Naive B cell (primary cell): ENCODE measurements around the gene ADSL. TPM values are rescaled to one million over a fixed set of nuclear protein-coding genes. Genes with fewer than 3 reads are reported as not detected.
"Not testable (repeated sequence)": the region's sequence is repeated elsewhere in the genome, so short reads cannot be mapped to it uniquely, and the experiment has no call there.

ENCODE experiments used
- ATAC-seq, 2 donors: fragments of 150-1000 bp; cut with Tn5 transposase; 2 replicates each; pipeline ENCODE4 v1.10.0; 2021; ENCODE audit warnings: low read depth in 2 of 2, mild to moderate bottlenecking in 2 of 2, moderate library complexity in 2 of 2
- DNase-seq: peaks from one replicate; pipeline ENCODE4 v3.0.0; 2022
- H3K27ac Mint-ChIP-seq, 6 donors: one replicate each; pipeline ENCODE4 v1.8.0; 2020 to 2022; ENCODE audit warnings: mild to moderate bottlenecking in 6 of 6, mixed read lengths in 6 of 6, moderate library complexity in 5 of 6, inconsistent platforms in 2 of 6
- H3K27me3 Mint-ChIP-seq, 3 donors: one replicate each; pipeline ENCODE4 v1.8.0; 2021 to 2022; ENCODE audit warnings: mixed read lengths in 3 of 3, mild to moderate bottlenecking in 1 of 3
- H3K36me3 Mint-ChIP-seq, 2 donors: one replicate each; pipeline ENCODE4 v1.8.0; 2020 to 2022; ENCODE audit warnings: mixed read lengths in 2 of 2, inconsistent platforms in 1 of 2, mild to moderate bottlenecking in 1 of 2
- H3K4me1 Mint-ChIP-seq, 3 donors: one replicate each; pipeline ENCODE4 v1.8.0; 2020 to 2022; ENCODE audit warnings: mixed read lengths in 3 of 3, inconsistent platforms in 1 of 3, mild to moderate bottlenecking in 1 of 3, moderate library complexity in 1 of 3
- H3K4me3 Mint-ChIP-seq, 8 donors: one replicate each; pipeline ENCODE4 v1.8.0; 2020 to 2022; ENCODE audit warnings: mild to moderate bottlenecking in 8 of 8, mixed read lengths in 8 of 8, moderate library complexity in 8 of 8, inconsistent platforms in 2 of 8
- H3K9me3 Mint-ChIP-seq, 7 donors: one replicate each; pipeline ENCODE4 v1.8.0; 2020 to 2022; ENCODE audit warnings: mixed read lengths in 7 of 7, mild to moderate bottlenecking in 5 of 7, inconsistent platforms in 2 of 7, moderate library complexity in 1 of 7
- polyA plus RNA-seq, 6 donors: library from polyadenylated mRNA; unstranded; fragments of 300-500 nt; fragmentation: Illumina TruSeq; gene quantifications; one replicate each; pipeline ENCODE4 v1.2.3, GENCODE V29; 2021; ENCODE audit warnings: low read depth in 6 of 6

The ADSL gene
- polyA plus RNA-seq, 6 donors from 2014 or later = 44.4 to 73.3 (median 55.6) TPM

DNA sequence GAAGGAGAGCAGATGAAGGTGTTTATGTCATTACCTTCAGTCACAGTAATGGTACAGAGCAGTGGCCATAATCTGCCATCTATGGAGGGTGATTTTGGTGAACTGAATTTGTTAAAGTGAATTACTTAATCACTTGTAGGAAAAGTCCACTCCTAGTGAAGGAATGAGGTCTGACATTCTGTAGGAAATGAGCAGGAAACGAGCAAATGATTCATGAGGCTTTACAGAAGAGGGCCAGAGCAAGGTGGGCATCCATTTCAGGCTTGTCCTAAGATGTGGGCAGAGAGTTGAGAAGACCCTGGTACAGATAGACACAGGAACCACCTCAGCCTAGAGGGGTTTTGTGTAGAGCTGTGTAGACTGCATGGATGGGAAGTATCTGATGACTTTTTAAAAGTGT lies 18.1 kb downstream of the ADSL start:
- ATAC-seq (no peak), DNase-seq (no peak)
- Mint-ChIP-seq H3K4me3 (no peak overlapping the region), H3K9me3 (no peaks in the 10 kb centered on the region), H3K27ac (peak overlapping the region in 2 of 6 donors; percentile 19 to 26), H3K27me3 (no peaks in the 10 kb centered on the region), H3K36me3 (peaks cover 43 to 45% of the 10 kb centered on the region in 2 donors), H3K4me1 (peaks cover 0 to 7% (median 0%) of the 10 kb centered on the region in 3 donors)

- Mint-ChIP-seq H3K27me3 (no peaks in the 10 kb centered on the region), H3K4me3 (peak overlapping the region in 1 of 8 donors; percentile 71), H3K27ac (peak overlapping the region in 4 of 6 donors; percentile 1 to 76 (median 38)), H3K4me1 (peaks cover under 1 to 13% (median 1%) of the 10 kb centered on the region in 3 donors), H3K36me3 (peaks cover 42 to 45% of the 10 kb centered on the region in 2 donors), H3K9me3 (no peaks in the 10 kb centered on the region)
- DNase-seq (no peak), ATAC-seq (no peak)
These were observed 19.8 kb downstream of the ADSL start for GRCh38 chr22:40366068-40366467.

DNA sequence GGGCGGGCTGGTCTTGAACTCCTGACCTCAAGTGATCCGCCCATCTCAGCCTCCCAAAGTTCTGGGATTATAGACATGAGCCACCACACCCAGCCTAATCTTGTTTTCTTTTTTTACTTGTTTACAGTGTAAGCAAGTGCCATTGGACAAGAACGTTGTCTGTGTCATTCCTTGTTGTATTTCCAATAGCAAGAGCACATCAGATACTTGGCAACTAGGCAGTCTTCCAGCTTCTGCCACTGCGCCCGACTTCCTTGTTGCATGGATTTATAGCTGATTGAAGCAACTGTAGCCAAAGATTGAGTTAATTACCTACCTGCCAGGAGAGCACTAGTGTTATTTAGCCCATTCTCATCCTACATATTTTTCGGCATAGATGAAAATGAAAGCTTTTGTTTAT lies 21.0 kb downstream of the ADSL start:
- ATAC-seq (no peak), DNase-seq (no peak)
- Mint-ChIP-seq H3K27me3 (no peaks in the 10 kb centered on the region), H3K36me3 (peaks cover 29 to 35% of the 10 kb centered on the region in 2 donors), H3K27ac (peak overlapping the region in 1 of 6 donors; percentile 53), H3K4me1 (peaks cover 7 to 25% (median 10%) of the 10 kb centered on the region in 3 donors), H3K9me3 (no peaks in the 10 kb centered on the region), H3K4me3 (peak overlapping the region in 1 of 8 donors; percentile 74)

DNA sequence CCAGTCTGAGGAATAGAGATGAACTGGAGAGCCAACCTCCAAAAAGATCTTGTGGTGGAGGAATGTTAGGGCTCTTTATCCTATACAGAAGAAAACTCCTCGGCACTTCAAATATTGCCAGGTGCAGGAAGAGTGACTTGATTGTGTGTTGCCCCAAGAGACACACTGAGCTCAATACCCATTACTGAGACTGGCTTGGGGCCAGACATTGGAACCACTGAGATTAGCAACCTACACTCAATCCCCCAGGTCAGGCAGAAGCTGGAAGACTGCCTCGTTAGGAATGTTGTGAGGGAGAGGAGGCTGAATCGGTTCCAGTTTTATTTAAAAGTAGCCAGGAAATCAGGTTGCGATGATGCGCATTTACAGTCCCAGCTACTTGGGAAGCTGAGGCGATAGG lies 21.7 kb downstream of the ADSL start:
- H3K9me3 Mint-ChIP-seq = no peaks in the 10 kb centered on the region
- H3K27me3 Mint-ChIP-seq = no peaks in the 10 kb centered on the region
- peaks cover 11 to 32% (median 16%) of the 10 kb centered on the region in 3 donors for H3K4me1 Mint-ChIP-seq
- DNase-seq (no peak), ATAC-seq (no peak)
- peak overlapping the region in 2 of 6 donors; percentile 47 to 77 for H3K27ac Mint-ChIP-seq
- H3K36me3 Mint-ChIP-seq = peaks cover 23 to 28% of the 10 kb centered on the region in 2 donors
- H3K4me3 Mint-ChIP-seq = peak overlapping the region in 3 of 8 donors; percentile 20 to 74 (median 43)

GRCh38 chr22:40368836-40369235 lies 22.5 kb downstream of the ADSL start:
- H3K27ac Mint-ChIP-seq = peak overlapping the region in 2 of 6 donors; percentile 76
- peaks cover 23% of the 10 kb centered on the region in 2 donors for H3K36me3 Mint-ChIP-seq
- H3K4me1 Mint-ChIP-seq = peaks cover 15 to 38% (median 21%) of the 10 kb centered on the region in 3 donors
- H3K9me3 Mint-ChIP-seq = no peaks in the 10 kb centered on the region
- H3K27me3 Mint-ChIP-seq = no peaks in the 10 kb centered on the region
- ATAC-seq (no peak), DNase-seq (no peak)
- peak overlapping the region in 2 of 8 donors; percentile 74 to 77 for H3K4me3 Mint-ChIP-seq

GRCh38 chr22:40374567-40374966 lies 28.3 kb downstream of the ADSL start:
- Mint-ChIP-seq H3K36me3 (no peaks in the 10 kb centered on the region), H3K27me3 (no peaks in the 10 kb centered on the region), H3K4me3 (peak overlapping the region in 4 of 8 donors; percentile 20 to 47 (median 26)), H3K27ac (peak overlapping the region in 1 of 6 donors; percentile 15), H3K9me3 (no peaks in the 10 kb centered on the region), H3K4me1 (peaks cover 49 to 85% (median 61%) of the 10 kb centered on the region in 3 donors)
- DNase-seq = no peak
- ATAC-seq = no peak

DNA sequence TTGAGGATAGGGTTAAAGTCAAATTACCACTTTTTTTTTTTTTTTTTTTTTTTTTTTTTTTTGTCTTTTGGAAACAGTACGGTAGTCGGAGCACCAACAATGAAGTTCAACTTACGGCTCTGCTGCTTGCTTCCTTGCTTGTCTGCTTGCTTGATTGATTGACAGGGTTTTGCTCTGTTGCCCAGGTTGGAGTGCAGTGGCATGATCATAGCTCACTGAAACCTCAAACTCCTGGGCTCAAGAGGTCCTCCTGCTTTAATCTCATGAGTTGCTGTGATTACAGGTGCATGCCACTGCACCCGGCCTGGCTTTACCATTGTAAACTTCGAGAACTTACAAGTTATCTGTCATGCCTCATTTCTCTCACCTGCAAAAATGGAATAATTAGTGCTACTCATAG lies 29.8 kb downstream of the ADSL start:
- Mint-ChIP-seq H3K9me3 (no peaks in the 10 kb centered on the region), H3K27me3 (no peaks in the 10 kb centered on the region), H3K27ac (peak overlapping the region; percentile 37 to 95 (median 68)), H3K4me1 (peaks cover 49 to 84% (median 64%) of the 10 kb centered on the region in 3 donors), H3K4me3 (peak overlapping the region; percentile 52 to 85 (median 68)), H3K36me3 (no peaks in the 10 kb centered on the region)
- DNase-seq (no peak), ATAC-seq (peak; percentile 84)

DNA sequence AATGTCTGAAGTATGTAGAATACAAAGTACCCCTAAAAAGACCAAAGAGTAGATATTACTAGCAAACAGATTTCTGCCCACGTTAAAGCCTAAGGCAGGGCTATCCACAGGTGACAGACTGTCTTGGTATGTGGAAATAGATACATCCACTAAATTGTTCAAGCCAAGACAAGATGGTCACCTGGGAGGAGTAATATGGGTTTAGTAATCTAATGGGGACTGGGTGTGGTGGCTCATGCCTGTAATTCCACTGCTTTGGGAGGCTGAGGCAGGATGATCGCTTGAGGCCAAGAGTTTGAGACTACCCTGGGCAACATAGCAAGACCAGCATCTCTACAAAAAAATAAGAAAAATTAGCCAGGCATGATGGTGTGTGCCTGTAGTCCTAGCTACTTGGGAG lies 31.6 kb downstream of the ADSL start:
- peaks cover 52 to 81% (median 62%) of the 10 kb centered on the region in 3 donors for H3K4me1 Mint-ChIP-seq
- no peak for ATAC-seq
- no peaks in the 10 kb centered on the region for H3K9me3 Mint-ChIP-seq
- H3K36me3 Mint-ChIP-seq = peaks cover 0 to 6% of the 10 kb centered on the region in 2 donors
- H3K27ac Mint-ChIP-seq = peak overlapping the region; percentile 31 to 98 (median 84)
- H3K27me3 Mint-ChIP-seq = no peaks in the 10 kb centered on the region
- DNase-seq = no peak
- peak overlapping the region in 3 of 8 donors; percentile 44 to 88 (median 44) for H3K4me3 Mint-ChIP-seq

DNA sequence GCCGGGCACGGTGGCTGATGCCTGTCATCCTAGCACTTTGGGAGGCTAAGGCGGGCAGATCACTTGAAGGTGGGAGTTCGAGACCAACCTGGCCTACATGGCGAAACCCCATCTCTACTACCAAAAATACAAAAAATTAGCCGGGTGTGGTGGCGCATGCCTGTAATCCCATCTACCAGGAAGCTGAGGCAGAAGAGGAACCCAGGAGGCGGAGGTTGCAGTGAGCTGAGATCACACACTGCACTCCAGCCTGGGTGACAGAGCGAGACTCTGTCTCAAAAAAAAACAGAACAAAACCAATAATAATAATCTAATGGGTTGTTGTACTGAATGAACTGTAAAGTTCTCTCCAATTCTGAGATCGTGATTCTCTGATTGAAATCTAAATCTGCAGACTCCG lies 32.1 kb downstream of the ADSL start:
- H3K36me3 Mint-ChIP-seq, H3K9me3 Mint-ChIP-seq, H3K27me3 Mint-ChIP-seq, DNase-seq: not testable (repeated sequence)
- H3K4me3 Mint-ChIP-seq = peak overlapping the region in 6 of 8 donors; percentile 13 to 88 (median 46)
- peaks cover 53 to 81% (median 62%) of the 10 kb centered on the region in 3 donors for H3K4me1 Mint-ChIP-seq
- ATAC-seq = peak; percentile 37 to 62
- peak overlapping the region in 5 of 6 donors; percentile 58 to 98 (median 86) for H3K27ac Mint-ChIP-seq

GRCh38 chr22:40381461-40381860 lies 35.2 kb downstream of the ADSL start:
- Mint-ChIP-seq H3K27ac (peak overlapping the region in 2 of 6 donors; percentile 57 to 86), H3K9me3 (no peaks in the 10 kb centered on the region), H3K36me3 (peaks cover 0 to 6% of the 10 kb centered on the region in 2 donors), H3K4me3 (no peak overlapping the region), H3K27me3 (no peaks in the 10 kb centered on the region), H3K4me1 (peaks cover 60 to 83% (median 72%) of the 10 kb centered on the region in 3 donors)
- no peak for DNase-seq
- no peak for ATAC-seq

- DNase-seq (no peak), ATAC-seq (no peak)
- Mint-ChIP-seq H3K27ac (peak overlapping the region; percentile 0 to 94 (median 90)), H3K36me3 (peaks cover 4 to 14% of the 10 kb centered on the region in 2 donors), H3K9me3 (no peaks in the 10 kb centered on the region), H3K4me1 (peaks cover 63 to 80% (median 69%) of the 10 kb centered on the region in 3 donors), H3K4me3 (peak overlapping the region in 5 of 8 donors; percentile 23 to 57 (median 44)), H3K27me3 (no peaks in the 10 kb centered on the region)
These were observed 37.6 kb downstream of the ADSL start for GRCh38 chr22:40383905-40384304.

- peak; percentile 69 for DNase-seq
- H3K36me3 Mint-ChIP-seq = peaks cover 8 to 16% of the 10 kb centered on the region in 2 donors
- H3K4me3 Mint-ChIP-seq = peak overlapping the region; percentile 67 to 92 (median 88)
- peak overlapping the region; percentile 86 to 97 (median 94) for H3K27ac Mint-ChIP-seq
- H3K27me3 Mint-ChIP-seq = no peaks in the 10 kb centered on the region
- no peaks in the 10 kb centered on the region for H3K9me3 Mint-ChIP-seq
- ATAC-seq = peak; percentile 98
- H3K4me1 Mint-ChIP-seq = peaks cover 57 to 74% (median 61%) of the 10 kb centered on the region in 3 donors
These were observed 38.9 kb downstream of the ADSL start for GRCh38 chr22:40385036-40385782.

DNA sequence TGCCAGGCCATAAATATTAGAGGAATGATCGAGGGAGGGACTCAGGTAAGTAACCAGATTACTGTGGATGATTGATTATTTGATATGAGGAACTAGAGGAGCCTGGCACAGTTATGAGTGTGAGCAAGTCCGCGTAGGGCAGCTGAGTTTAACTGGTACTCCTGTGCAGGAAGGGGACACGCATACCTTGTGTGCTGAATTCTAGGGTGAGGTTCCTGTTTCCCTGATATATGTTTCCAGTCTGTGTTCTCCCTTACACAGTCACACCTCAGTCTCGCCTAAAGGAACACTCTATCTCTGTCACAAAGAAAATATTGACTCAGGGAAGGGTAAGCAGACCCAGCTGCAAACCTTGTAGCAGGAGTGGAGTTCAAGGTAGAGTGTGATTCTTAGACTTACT lies 41.4 kb downstream of the ADSL start:
- Mint-ChIP-seq H3K4me3 (peak overlapping the region; percentile 3 to 66 (median 50)), H3K27me3 (no peaks in the 10 kb centered on the region), H3K27ac (peak overlapping the region in 5 of 6 donors; percentile 62 to 84 (median 76)), H3K36me3 (peaks cover 11 to 18% of the 10 kb centered on the region in 2 donors), H3K4me1 (peaks cover 63 to 86% (median 75%) of the 10 kb centered on the region in 3 donors), H3K9me3 (no peaks in the 10 kb centered on the region)
- DNase-seq = no peak
- ATAC-seq = no peak

GRCh38 chr22:40388231-40388630 lies 41.9 kb downstream of the ADSL start:
- peak overlapping the region in 5 of 6 donors; percentile 20 to 84 (median 75) for H3K27ac Mint-ChIP-seq
- H3K9me3 Mint-ChIP-seq = no peaks in the 10 kb centered on the region
- peaks cover 11 to 18% of the 10 kb centered on the region in 2 donors for H3K36me3 Mint-ChIP-seq
- no peaks in the 10 kb centered on the region for H3K27me3 Mint-ChIP-seq
- ATAC-seq (no peak), DNase-seq (no peak)
- peaks cover 60 to 86% (median 75%) of the 10 kb centered on the region in 3 donors for H3K4me1 Mint-ChIP-seq
- peak overlapping the region in 6 of 8 donors; percentile 35 to 64 (median 50) for H3K4me3 Mint-ChIP-seq
